CD4-positive, alpha-beta T cell (primary cell): ENCODE results near the gene MYO1E. TPM values are rescaled to one million over a fixed set of nuclear protein-coding genes. Genes with fewer than 3 reads are reported as not detected.

Source experiments
- ATAC-seq: fragments of 200-7000 bp; cut with Tn5 transposase; one replicate; pipeline ENCODE4 v1.10.0; 2022; ENCODE audit warnings: mild to moderate bottlenecking; ENCODE audit not compliant: poor library complexity
- CTCF ChIA-PET: fragments of 350-600 bp; sonication (Branson Sonifier 250); formaldehyde crosslinking; loops from one replicate; lab custom pipeline; 2021; ENCODE audit warnings: antibody characterized with exemption, inconsistent platforms; lab: Charles Lee
- POLR2A ChIA-PET: fragments of 350-600 bp; sonication (Branson Sonifier 250); formaldehyde crosslinking; loops from one replicate; lab custom pipeline; 2021; ENCODE audit warnings: antibody characterized with exemption, inconsistent platforms; lab: Charles Lee
- DNase-seq, 14 experiments: peaks; one replicate each; pipeline ENCODE4 v3.0.0-alpha.2; 2013 to 2020; ENCODE audit warnings: mixed read lengths in 2 of 14
- H3K27ac ChIP-seq, 2 donors: one replicate each; pipeline versions ENCODE4 v1.5.1 to v1.7.0; 2013; ENCODE audit warnings: low read length in 2 of 2, low read depth in 1 of 2, mild to moderate bottlenecking in 1 of 2
- H3K27me3 ChIP-seq, 2 experiments: 1 replicate in 1 of 2; 2 replicates in 1 of 2; pipeline versions ENCODE4 v1.6.1 to v1.7.0; 2013; ENCODE audit warnings: low read length in 2 of 2, control low read depth in 1 of 2, mild to moderate bottlenecking in 1 of 2, moderate library complexity in 1 of 2; ENCODE audit not compliant: insufficient read depth in 2 of 2, control insufficient read depth in 1 of 2
- H3K36me3 ChIP-seq: one replicate; pipeline ENCODE4 v1.6.1; 2013; ENCODE audit warnings: low read length, control low read depth; ENCODE audit not compliant: insufficient read depth
- H3K4me1 ChIP-seq: one replicate; pipeline ENCODE4 v1.6.1; 2013; ENCODE audit warnings: low read length, control low read depth; ENCODE audit not compliant: insufficient read depth
- H3K4me3 ChIP-seq: one replicate; pipeline ENCODE4 v1.5.1; 2013; ENCODE audit warnings: mild to moderate bottlenecking, low read length, moderate library complexity
- H3K9me3 ChIP-seq, 2 experiments: 1 replicate in 1 of 2; 2 replicates in 1 of 2; pipeline versions ENCODE4 v1.6.1 to v1.7.0; 2013; ENCODE audit warnings: low read length in 2 of 2, mild to moderate bottlenecking in 2 of 2, control low read depth in 1 of 2, moderate library complexity in 1 of 2; ENCODE audit not compliant: control insufficient read depth in 1 of 2, insufficient read depth in 1 of 2
- H3K27ac Mint-ChIP-seq: one replicate; pipeline ENCODE4 v1.8.0; 2020; ENCODE audit warnings: mixed read lengths
- H3K27me3 Mint-ChIP-seq: one replicate; pipeline ENCODE4 v1.8.0; 2021; ENCODE audit warnings: mixed read lengths
- H3K36me3 Mint-ChIP-seq: one replicate; pipeline ENCODE4 v1.8.0; 2021; ENCODE audit warnings: low read depth, mixed read lengths
- H3K4me1 Mint-ChIP-seq: one replicate; pipeline ENCODE4 v1.8.0; 2021; ENCODE audit warnings: low read depth, mixed read lengths
- H3K4me3 Mint-ChIP-seq: one replicate; pipeline ENCODE4 v1.8.0; 2020; ENCODE audit warnings: mild to moderate bottlenecking, mixed read lengths
- H3K9me3 Mint-ChIP-seq: one replicate; pipeline ENCODE4 v1.8.0; 2020; ENCODE audit warnings: mixed read lengths
- CTCF ChIP-seq: fragments of 200-600 bp; IDR thresholded peaks from one replicate; pipeline ENCODE4 v1.8.0; 2022; ENCODE audit warnings: antibody characterized with exemption, mild to moderate bottlenecking
- intact Hi-C, 2 experiments: fragments of 100-400 bp; cut with DNase I in 1 of 2; cut with micrococcal nuclease in 1 of 2; formaldehyde crosslinking; loops; one replicate each; pipeline versions ENCODE4 v1.15.1 to v1.9.0; 2023 to 2025; cut with DNase I, micrococcal nuclease
- total RNA-seq, 174 experiments: library from RNA in 2 of 174; stranded (reverse) in 2 of 174; gene quantifications; one replicate each; pipeline ENCODE4 v1.2.3 and lab custom pipeline; 2021 to 2026

MYO1E gene
- total RNA-seq, 2 experiments from 2014 or later, result 0.59 to 0.63 TPM

DNA sequence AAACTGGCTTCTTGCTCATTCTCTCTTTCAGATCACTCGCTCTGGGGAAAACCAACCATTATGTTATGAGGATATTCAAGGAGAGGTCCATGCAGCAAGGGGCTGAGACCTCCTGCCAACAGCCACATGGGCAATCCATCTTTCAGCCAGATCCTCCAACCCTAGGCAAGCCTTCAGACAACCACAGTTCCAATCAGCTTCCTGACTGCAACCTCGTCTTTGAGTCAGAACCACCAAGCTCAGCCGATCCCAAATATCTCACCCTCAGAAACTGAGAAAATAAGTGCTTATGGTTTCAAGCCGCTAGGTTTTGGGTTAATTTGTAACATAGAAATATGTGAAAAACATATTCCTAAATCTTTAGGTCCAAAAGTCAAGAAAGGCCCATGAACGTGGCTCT lies 155.8 kb downstream of the MYO1E start:
- Histone ChIP-seq H3K4me1 (no peaks in the 10 kb centered on the region), H3K27me3 (no peaks in the 10 kb centered on the region), H3K27ac (no peak overlapping the region), H3K36me3 (no peaks in the 10 kb centered on the region), H3K9me3 (no peaks in the 10 kb centered on the region), H3K4me3 (no peak overlapping the region)
- Mint-ChIP-seq H3K36me3 (no peaks in the 10 kb centered on the region), H3K27me3 (peaks cover 16% of the 10 kb centered on the region), H3K4me3 (no peak overlapping the region), H3K4me1 (no peaks in the 10 kb centered on the region), H3K27ac (no peak overlapping the region), H3K9me3 (no peaks in the 10 kb centered on the region)
- no peak for TF ChIP-seq CTCF
- CTCF ChIA-PET, result no interaction called here
- POLR2A ChIA-PET, result no interaction called here
- no peak for ATAC-seq
- no peak for DNase-seq
- intact Hi-C loops, result no loop called here

DNA sequence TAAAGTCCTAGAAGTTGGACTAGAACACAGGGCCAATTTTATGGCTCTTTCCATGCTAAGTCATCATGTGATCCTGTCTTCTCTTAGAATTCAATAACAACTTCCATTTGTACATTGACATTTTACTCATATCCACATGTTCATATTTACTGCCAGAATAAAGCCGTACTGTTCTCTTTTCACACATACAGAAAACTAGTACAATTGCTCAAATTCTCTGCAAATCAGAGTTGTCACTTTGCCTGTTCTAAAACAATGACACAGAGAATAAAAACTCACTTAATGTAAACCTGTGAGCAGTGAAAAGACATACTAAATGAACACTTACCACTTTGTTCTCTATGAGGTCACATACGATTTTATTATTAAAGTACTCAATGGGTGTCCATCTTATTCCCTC lies 162.5 kb downstream of the MYO1E start:
- no peak for ATAC-seq
- POLR2A ChIA-PET, result no interaction called here
- no peak for DNase-seq
- intact Hi-C loops, result no loop called here
- Histone ChIP-seq H3K4me3 (no peak overlapping the region), H3K4me1 (no peaks in the 10 kb centered on the region), H3K9me3 (peaks cover 0 to 8% of the 10 kb centered on the region in 2 experiments), H3K27ac (no peak overlapping the region), H3K27me3 (no peaks in the 10 kb centered on the region), H3K36me3 (no peaks in the 10 kb centered on the region)
- Mint-ChIP-seq H3K4me1 (no peaks in the 10 kb centered on the region), H3K36me3 (no peaks in the 10 kb centered on the region), H3K27ac (no peak overlapping the region), H3K27me3 (peaks cover 15% of the 10 kb centered on the region), H3K9me3 (no peaks in the 10 kb centered on the region), H3K4me3 (no peak overlapping the region)
- CTCF ChIA-PET, result interaction anchor here (0.6 kb wide), 1 partner anchor 10 kb away, joined by 3 read pairs; no protein-coding TSS in a partner anchor
- no peak for TF ChIP-seq CTCF

- ChIA-PET POLR2A (no interaction called here), CTCF (no interaction called here)
- no peaks in the 10 kb centered on the region for H3K36me3 Mint-ChIP-seq
- H3K4me3 ChIP-seq, result no peak overlapping the region
- no peaks in the 10 kb centered on the region for H3K36me3 ChIP-seq
- H3K4me1 Mint-ChIP-seq, result no peaks in the 10 kb centered on the region
- H3K27ac ChIP-seq, result no peak overlapping the region
- H3K27me3 Mint-ChIP-seq, result peaks cover 9% of the 10 kb centered on the region
- H3K4me3 Mint-ChIP-seq, result no peak overlapping the region
- no peaks in the 10 kb centered on the region for H3K4me1 ChIP-seq
- H3K27ac Mint-ChIP-seq, result no peak overlapping the region
- TF ChIP-seq CTCF, result no peak
- no peak for ATAC-seq
- H3K27me3 ChIP-seq, result no peaks in the 10 kb centered on the region
- peaks cover 0 to 8% of the 10 kb centered on the region in 2 experiments for H3K9me3 ChIP-seq
- H3K9me3 Mint-ChIP-seq, result no peaks in the 10 kb centered on the region
- intact Hi-C loops, result no loop called here
- DNase-seq, result no peak
Observed at GRCh38 chr15:59208613-59209249, 163.9 kb downstream of the MYO1E start.
